Neuron (in vitro differentiated cells): ENCODE data around the gene FRMPD4.
"Not testable (repeated sequence)": the region's sequence is repeated elsewhere in the genome, so short reads cannot be mapped to it uniquely, and the experiment has no call there.

Source experiments
- H2AFZ ChIP-seq: one replicate; pipeline ENCODE4 v1.6.1; 2013; ENCODE audit warnings: low read depth, mild to moderate bottlenecking, inconsistent platforms, low read length, moderate library complexity
- H3K27me3 ChIP-seq: one replicate; pipeline ENCODE4 v1.6.1; 2013; ENCODE audit warnings: low read length; ENCODE audit not compliant: insufficient read depth
- H3K36me3 ChIP-seq: one replicate; pipeline ENCODE4 v1.6.1; 2013; ENCODE audit warnings: low read length; ENCODE audit not compliant: insufficient read depth
- H3K4me1 ChIP-seq: one replicate; pipeline ENCODE4 v1.6.1; 2013; ENCODE audit warnings: low read length; ENCODE audit not compliant: insufficient read depth
- H3K4me3 ChIP-seq: 2 replicates; pipeline ENCODE4 v1.5.1; 2013; ENCODE audit warnings: mild to moderate bottlenecking, low read length, moderate library complexity
- H3K9me3 ChIP-seq: one replicate; pipeline ENCODE4 v1.6.1; 2013; ENCODE audit warnings: low read length

FRMPD4 gene

GRCh38 chrX:12494400-12495138 is 356.3 kb downstream of the FRMPD4 start:
- H3K4me1 ChIP-seq: no peaks in the 10 kb centered on the region
- H3K4me3 ChIP-seq: no peak overlapping the region
- H3K36me3 ChIP-seq: no peaks in the 10 kb centered on the region
- H2AFZ ChIP-seq: no peak overlapping the region
- H3K9me3 ChIP-seq: no peaks in the 10 kb centered on the region
- H3K27me3 ChIP-seq: no peaks in the 10 kb centered on the region

GRCh38 chrX:12496343-12496742 is 358.1 kb downstream of the FRMPD4 start:
- H3K27me3 ChIP-seq: no peaks in the 10 kb centered on the region

GRCh38 chrX:12497832-12498591 is 359.7 kb downstream of the FRMPD4 start:
- no peaks in the 10 kb centered on the region for H3K4me1 ChIP-seq
- no peaks in the 10 kb centered on the region for H3K36me3 ChIP-seq
- no peaks in the 10 kb centered on the region for H3K9me3 ChIP-seq
- no peak overlapping the region for H2AFZ ChIP-seq
- no peak overlapping the region for H3K4me3 ChIP-seq
- no peaks in the 10 kb centered on the region for H3K27me3 ChIP-seq

More at GRCh38 chrX:12496343-12496742, 358.1 kb downstream of the FRMPD4 start:
- H2AFZ ChIP-seq: no peak overlapping the region
- no peak overlapping the region for H3K4me3 ChIP-seq
- no peaks in the 10 kb centered on the region for H3K4me1 ChIP-seq
- no peaks in the 10 kb centered on the region for H3K9me3 ChIP-seq
- H3K36me3 ChIP-seq: no peaks in the 10 kb centered on the region

- H3K4me1 ChIP-seq: no peaks in the 10 kb centered on the region
- H2AFZ ChIP-seq: no peak overlapping the region
- no peaks in the 10 kb centered on the region for H3K9me3 ChIP-seq
- H3K27me3 ChIP-seq: no peaks in the 10 kb centered on the region
- H3K4me3 ChIP-seq: no peak overlapping the region
- no peaks in the 10 kb centered on the region for H3K36me3 ChIP-seq
Measured at GRCh38 chrX:12505127-12505526, 366.9 kb downstream of the FRMPD4 start.

- H3K36me3 ChIP-seq, H3K4me1 ChIP-seq, H3K9me3 ChIP-seq, H2AFZ ChIP-seq, H3K4me3 ChIP-seq, H3K27me3 ChIP-seq: not testable (repeated sequence)
Measured at GRCh38 chrX:12515384-12515783, 377.1 kb downstream of the FRMPD4 start.

- Histone ChIP-seq H3K9me3 (no peaks in the 10 kb centered on the region), H3K36me3 (no peaks in the 10 kb centered on the region), H3K27me3 (peaks cover 2% of the 10 kb centered on the region)
Measured at GRCh38 chrX:12526306-12526705, 388.0 kb downstream of the FRMPD4 start.

GRCh38 chrX:12538096-12538495 is 399.8 kb downstream of the FRMPD4 start:
- not testable (repeated sequence) for H3K27me3 ChIP-seq, H2AFZ ChIP-seq, H3K4me1 ChIP-seq, H3K9me3 ChIP-seq, H3K4me3 ChIP-seq, H3K36me3 ChIP-seq

More at GRCh38 chrX:12526306-12526705, 388.0 kb downstream of the FRMPD4 start:
- Histone ChIP-seq H2AFZ (no peak overlapping the region), H3K4me1 (no peaks in the 10 kb centered on the region), H3K4me3 (no peak overlapping the region)

- H3K9me3 ChIP-seq, H3K4me1 ChIP-seq, H3K4me3 ChIP-seq, H3K36me3 ChIP-seq, H3K27me3 ChIP-seq, H2AFZ ChIP-seq: not testable (repeated sequence)
Measured at GRCh38 chrX:12542251-12542650, 404.0 kb downstream of the FRMPD4 start.

- H3K36me3 ChIP-seq: no peaks in the 10 kb centered on the region
- H3K4me1 ChIP-seq: no peaks in the 10 kb centered on the region
- no peaks in the 10 kb centered on the region for H3K9me3 ChIP-seq
- no peaks in the 10 kb centered on the region for H3K27me3 ChIP-seq
- H2AFZ ChIP-seq: no peak overlapping the region
- H3K4me3 ChIP-seq: no peak overlapping the region
Measured at GRCh38 chrX:12548341-12548740, 410.1 kb downstream of the FRMPD4 start.

GRCh38 chrX:12548746-12549145 is 410.5 kb downstream of the FRMPD4 start:
- no peaks in the 10 kb centered on the region for H3K4me1 ChIP-seq
- no peaks in the 10 kb centered on the region for H3K27me3 ChIP-seq
- H2AFZ ChIP-seq: no peak overlapping the region
- no peak overlapping the region for H3K4me3 ChIP-seq
- no peaks in the 10 kb centered on the region for H3K36me3 ChIP-seq
- no peaks in the 10 kb centered on the region for H3K9me3 ChIP-seq

- Histone ChIP-seq H3K4me3 (no peak overlapping the region), H3K36me3 (no peaks in the 10 kb centered on the region), H3K9me3 (no peaks in the 10 kb centered on the region), H2AFZ (no peak overlapping the region), H3K4me1 (no peaks in the 10 kb centered on the region), H3K27me3 (no peaks in the 10 kb centered on the region)
Measured at GRCh38 chrX:12554206-12554605, 415.9 kb downstream of the FRMPD4 start.

GRCh38 chrX:12563121-12563520 is 424.8 kb downstream of the FRMPD4 start:
- no peaks in the 10 kb centered on the region for H3K27me3 ChIP-seq
- H3K36me3 ChIP-seq: no peaks in the 10 kb centered on the region
- no peak overlapping the region for H2AFZ ChIP-seq
- H3K4me1 ChIP-seq: no peaks in the 10 kb centered on the region
- H3K9me3 ChIP-seq: no peaks in the 10 kb centered on the region
- H3K4me3 ChIP-seq: no peak overlapping the region

GRCh38 chrX:12564221-12564620 is 425.9 kb downstream of the FRMPD4 start:
- Histone ChIP-seq H2AFZ (no peak overlapping the region), H3K27me3 (no peaks in the 10 kb centered on the region), H3K9me3 (no peaks in the 10 kb centered on the region), H3K4me1 (no peaks in the 10 kb centered on the region), H3K36me3 (no peaks in the 10 kb centered on the region), H3K4me3 (no peak overlapping the region)
